Psoas muscle (tissue), 8 donors: ENCODE results near the gene LILRA2. TPM values are rescaled to one million over a fixed set of nuclear protein-coding genes. Genes with fewer than 3 reads are reported as not detected.

Experiments used
- ATAC-seq, 4 donors: fragments of 200-7000 bp; cut with Tn5 transposase; one replicate each; pipeline ENCODE4 v1.9.1; 2020; ENCODE audit warnings: moderate library complexity in 3 of 4, mild to moderate bottlenecking in 2 of 4
- DNase-seq, 2 donors: peaks; one replicate each; pipeline ENCODE4 v3.0.0-alpha.2; 2020
- H3K27ac ChIP-seq: fragments of 200-600 bp; one replicate; pipeline ENCODE4 v1.8.0; 2022
- H3K27me3 ChIP-seq, 3 donors: fragments of 200-600 bp in 1 of 3; one replicate each; pipeline versions ENCODE4 v1.6.1 to v1.8.0; 2013 to 2022; ENCODE audit warnings: low read length in 2 of 3, mild to moderate bottlenecking in 2 of 3, moderate library complexity in 1 of 3; ENCODE audit not compliant: insufficient read depth in 3 of 3
- H3K36me3 ChIP-seq, 2 donors: fragments of 200-600 bp in 1 of 2; one replicate each; pipeline versions ENCODE4 v1.6.1 to v1.8.0; 2013 to 2022; ENCODE audit warnings: low read depth in 1 of 2, mild to moderate bottlenecking in 1 of 2, moderate library complexity in 1 of 2; ENCODE audit not compliant: insufficient read depth in 1 of 2
- H3K4me1 ChIP-seq: fragments of 200-600 bp; one replicate; pipeline ENCODE4 v1.8.0; 2022
- H3K4me3 ChIP-seq: fragments of 200-600 bp; one replicate; pipeline ENCODE4 v1.8.0; 2022; ENCODE audit warnings: mild to moderate bottlenecking
- H3K9me3 ChIP-seq: fragments of 200-600 bp; one replicate; pipeline ENCODE4 v1.8.0; 2022
- WGBS, 3 donors: extraction: QIAGEN DNeasy Blood & Tissue Kit; methylation state at CpG; one replicate each; pipeline versions ENCODE4 v1.1.6 to v1.1.7; 2013; 5-methylcytosine and 5-hydroxymethylcytosine counted together
- intact Hi-C, 2 donors: fragments of 100-400 bp; cut with DNase I; formaldehyde crosslinking; loops; one replicate each; pipeline versions ENCODE4 v1.11.0 to v1.14.2; 2022
- polyA plus RNA-seq, 3 donors: library from polyadenylated mRNA; stranded (reverse); fragments of 200-250 nt; gene quantifications; one replicate each; pipeline ENCODE4 v1.2.3, GENCODE V29; 2013
- total RNA-seq, 4 donors: library from RNA; stranded (reverse); fragmentation: NEBNext Ultra II Directional in 2 of 4; extraction: Animal tissue kit (Norgen Biotek cat#: 25700) in 2 of 4; gene quantifications; one replicate each; pipeline versions ENCODE4 v1.2.1 to v1.2.4, GENCODE V29; 2021 to 2023
- TF ChIP-seq, protein P1 (sequence below): fragments of 200-600 bp; IDR thresholded peaks from one replicate; pipeline ENCODE4 v1.8.0; 2022; ENCODE audit warnings: antibody characterized with exemption
- donor health status: healthy with polysubstance abuse.
- donor health status: DM: no; HTN: no; CAD: no; lungs with moderate emphysema.
- donor health status: Bipolar disorder and iron deficiency.
- donor health status: healthy.
- donor health status: DM: yes; HTN: yes; CAD: no.
- donor health status: DM: no; HTN: no; CAD: no.
- donor health status: DM: no; HTN: no; CAD: no.
- donor health status: DM: yes; HTN: yes; CAD: no.

Gene LILRA2
- total and polyA plus RNA-seq, 7 donors, result 0.25 to 1.8 (median 0.68) TPM

- no peak overlapping the region for H3K4me3 ChIP-seq
- WGBS, 3 donors, result 42 to 47% (median 45%) methylated on average over 2 of the region's 2 CpGs
Observed at GRCh38 chr19:54541712-54542111, 31.9 kb upstream of the LILRA2 start.

DNA sequence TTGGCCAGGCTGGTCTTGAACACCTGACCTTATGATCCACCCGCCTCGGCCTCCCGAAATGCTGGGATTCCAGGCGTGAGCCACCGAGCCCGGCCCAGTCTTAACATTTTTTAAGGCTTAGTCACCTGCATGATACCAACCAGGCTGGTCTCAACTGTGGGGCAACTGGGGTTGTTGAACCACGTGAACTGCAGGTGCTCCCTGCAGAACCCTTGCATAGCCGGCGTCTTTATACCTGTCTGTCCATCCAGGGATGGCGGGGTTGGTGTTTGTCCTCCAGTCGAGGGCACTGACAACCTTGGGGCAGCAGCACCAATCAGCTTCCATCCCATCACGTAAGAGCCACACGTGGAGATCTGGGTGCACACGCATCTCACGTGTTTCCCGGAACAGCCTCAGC is 24.8 kb upstream of the LILRA2 start:
- H3K27ac ChIP-seq, result no peak overlapping the region
- H3K36me3 ChIP-seq, result no peaks in the 10 kb centered on the region
- TF ChIP-seq, protein P1, sequence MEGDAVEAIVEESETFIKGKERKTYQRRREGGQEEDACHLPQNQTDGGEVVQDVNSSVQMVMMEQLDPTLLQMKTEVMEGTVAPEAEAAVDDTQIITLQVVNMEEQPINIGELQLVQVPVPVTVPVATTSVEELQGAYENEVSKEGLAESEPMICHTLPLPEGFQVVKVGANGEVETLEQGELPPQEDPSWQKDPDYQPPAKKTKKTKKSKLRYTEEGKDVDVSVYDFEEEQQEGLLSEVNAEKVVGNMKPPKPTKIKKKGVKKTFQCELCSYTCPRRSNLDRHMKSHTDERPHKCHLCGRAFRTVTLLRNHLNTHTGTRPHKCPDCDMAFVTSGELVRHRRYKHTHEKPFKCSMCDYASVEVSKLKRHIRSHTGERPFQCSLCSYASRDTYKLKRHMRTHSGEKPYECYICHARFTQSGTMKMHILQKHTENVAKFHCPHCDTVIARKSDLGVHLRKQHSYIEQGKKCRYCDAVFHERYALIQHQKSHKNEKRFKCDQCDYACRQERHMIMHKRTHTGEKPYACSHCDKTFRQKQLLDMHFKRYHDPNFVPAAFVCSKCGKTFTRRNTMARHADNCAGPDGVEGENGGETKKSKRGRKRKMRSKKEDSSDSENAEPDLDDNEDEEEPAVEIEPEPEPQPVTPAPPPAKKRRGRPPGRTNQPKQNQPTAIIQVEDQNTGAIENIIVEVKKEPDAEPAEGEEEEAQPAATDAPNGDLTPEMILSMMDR, result no peak
- intact Hi-C loops, result no loop called here
- no peak overlapping the region for H3K4me3 ChIP-seq
- no peaks in the 10 kb centered on the region for H3K4me1 ChIP-seq
- no peak for ATAC-seq
- H3K9me3 ChIP-seq, result no peaks in the 10 kb centered on the region
- 84 to 87% (median 86%) methylated on average over 16 of the region's 16 CpGs for WGBS, 3 donors
- DNase-seq, result no peak
- H3K27me3 ChIP-seq, result peaks cover 0 to 3% (median 0%) of the 10 kb centered on the region in 3 donors

More at GRCh38 chr19:54541712-54542111, 31.9 kb upstream of the LILRA2 start:
- Histone ChIP-seq H3K9me3 (no peaks in the 10 kb centered on the region), H3K36me3 (no peaks in the 10 kb centered on the region), H3K27me3 (no peaks in the 10 kb centered on the region), H3K27ac (no peak overlapping the region), H3K4me1 (no peaks in the 10 kb centered on the region)
- DNase-seq, result no peak
- intact Hi-C loops, result no loop called here
- no peak for ATAC-seq
- TF ChIP-seq, protein P1, result no peak

DNA sequence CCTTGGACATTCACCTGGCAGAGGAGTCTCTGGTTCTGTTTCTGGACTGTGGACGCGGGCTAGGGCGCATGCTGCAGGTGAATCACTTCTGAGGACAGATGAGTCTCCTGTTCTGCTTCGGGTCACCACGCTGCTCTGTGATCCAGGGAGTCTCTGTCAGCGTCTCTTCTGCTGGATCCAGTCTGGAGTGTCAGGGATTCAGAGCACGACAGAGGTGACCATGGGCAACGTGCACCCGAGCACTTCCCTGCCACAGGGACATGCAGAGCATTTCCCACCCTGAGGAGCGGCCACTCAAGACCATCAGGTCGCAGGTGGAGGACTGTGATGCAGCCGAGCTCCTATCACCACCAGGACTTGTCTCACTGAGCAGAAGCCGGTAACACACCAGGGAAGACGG is 24.4 kb upstream of the LILRA2 start:
- WGBS, 3 donors, result 70 to 83% (median 81%) methylated on average over 14 of the region's 14 CpGs
- Histone ChIP-seq H3K27ac (no peak overlapping the region), H3K4me3 (no peak overlapping the region), H3K27me3 (peaks cover 0 to 3% (median 0%) of the 10 kb centered on the region in 3 donors), H3K9me3 (no peaks in the 10 kb centered on the region), H3K4me1 (no peaks in the 10 kb centered on the region), H3K36me3 (no peaks in the 10 kb centered on the region)
- intact Hi-C loops, result no loop called here
- no peak for ATAC-seq
- TF ChIP-seq, protein P1, result no peak
- no peak for DNase-seq

DNA sequence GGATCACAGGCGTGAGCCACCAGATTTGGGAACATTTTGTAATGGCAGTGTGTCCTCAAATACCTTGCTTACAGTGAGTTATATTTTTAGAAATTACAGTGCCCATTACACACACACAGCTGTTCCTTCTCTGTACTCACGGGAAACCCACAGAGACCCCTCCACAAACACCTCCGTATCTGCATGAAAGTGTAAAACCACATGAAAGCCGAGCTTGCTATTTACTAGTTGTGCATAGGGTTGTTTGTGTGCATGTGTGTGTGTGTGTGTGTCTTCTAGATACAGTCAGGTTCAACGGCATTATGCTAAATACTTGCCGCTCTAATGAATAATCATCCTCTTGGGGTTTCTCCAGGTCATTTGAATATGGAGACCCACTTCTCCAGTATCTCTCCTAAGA is 22.3 kb upstream of the LILRA2 start:
- WGBS, 3 donors, result 70 to 81% (median 80%) methylated on average over 6 of the region's 6 CpGs

More for the DNA sequence above, 22.3 kb upstream of the LILRA2 start:
- DNase-seq, result no peak
- ATAC-seq, result no peak
- H3K27ac ChIP-seq, result no peak overlapping the region
- no peak overlapping the region for H3K4me3 ChIP-seq
- no peaks in the 10 kb centered on the region for H3K9me3 ChIP-seq
- intact Hi-C loops, result no loop called here
- no peaks in the 10 kb centered on the region for H3K4me1 ChIP-seq
- peaks cover 0 to 3% (median 0%) of the 10 kb centered on the region in 3 donors for H3K27me3 ChIP-seq
- TF ChIP-seq, protein P1, result no peak
- H3K36me3 ChIP-seq, result no peaks in the 10 kb centered on the region
